Type B pancreatic cell (in vitro differentiated cells): Measurements from ENCODE around the gene GREB1L. TPM values are rescaled to one million over a fixed set of nuclear protein-coding genes. Genes with fewer than 3 reads are reported as not detected.

Experiments used
- DNase-seq: peaks from one replicate; pipeline ENCODE4 v3.0.0; 2021; ENCODE audit warnings: mixed read lengths; ENCODE audit not compliant: unreplicated experiment; ENCODE audit errors: extremely low spot score
- H3K27ac Mint-ChIP-seq: 2 replicates; pipeline ENCODE4 v1.8.0; 2021; ENCODE audit warnings: mild to moderate bottlenecking, mixed read lengths
- H3K27me3 Mint-ChIP-seq: 2 replicates; pipeline ENCODE4 v1.8.0; 2021; ENCODE audit warnings: mixed read lengths
- H3K36me3 Mint-ChIP-seq: 2 replicates; pipeline ENCODE4 v1.8.0; 2021; ENCODE audit warnings: mixed read lengths
- H3K4me1 Mint-ChIP-seq: one replicate; pipeline ENCODE4 v1.8.0; 2021; ENCODE audit warnings: mixed read lengths; ENCODE audit not compliant: unreplicated experiment
- H3K4me3 Mint-ChIP-seq: 2 replicates; pipeline ENCODE4 v1.8.0; 2021; ENCODE audit warnings: mild to moderate bottlenecking, mixed read lengths
- H3K9me3 Mint-ChIP-seq: 2 replicates; pipeline ENCODE4 v1.8.0; 2021; ENCODE audit warnings: mixed read lengths
- total RNA-seq: library from RNA; stranded (reverse); gene quantifications from 2 replicates; pipeline ENCODE4 v1.2.1, GENCODE V29; 2021; ENCODE audit warnings: low replicate concordance
- TF ChIP-seq, protein P1 (sequence below): fragments of 200-600 bp; sonication (generic); conservative IDR thresholded peaks from 2 replicates; pipeline ENCODE4 v1.5.0; 2021; ENCODE audit warnings: antibody characterized with exemption, mild to moderate bottlenecking

The GREB1L gene
- total RNA-seq, 1 donor from 2014 or later = 6.5 TPM

DNA sequence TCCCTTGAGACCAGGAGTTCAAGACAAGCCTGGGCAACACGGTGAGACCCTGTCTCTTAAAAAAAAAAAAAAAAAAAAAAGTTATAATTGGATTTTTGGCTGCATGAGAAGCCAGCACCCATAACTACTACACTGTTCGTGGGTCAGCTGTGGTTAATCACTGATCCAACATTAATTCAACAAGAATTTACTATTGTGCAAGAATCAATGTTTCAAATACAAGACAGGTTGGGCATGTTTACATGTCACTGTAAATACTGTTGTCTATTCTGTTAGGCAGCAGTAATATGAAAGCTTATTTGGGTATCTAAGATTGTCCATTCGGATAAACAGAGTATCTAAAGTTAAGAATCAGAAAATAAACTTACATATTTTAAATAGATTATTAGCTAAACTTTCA lies 296.2 kb downstream of the GREB1L start:
- Mint-ChIP-seq H3K9me3 (no peaks in the 10 kb centered on the region), H3K27me3 (no peaks in the 10 kb centered on the region)
- DNase-seq = no peak

DNA sequence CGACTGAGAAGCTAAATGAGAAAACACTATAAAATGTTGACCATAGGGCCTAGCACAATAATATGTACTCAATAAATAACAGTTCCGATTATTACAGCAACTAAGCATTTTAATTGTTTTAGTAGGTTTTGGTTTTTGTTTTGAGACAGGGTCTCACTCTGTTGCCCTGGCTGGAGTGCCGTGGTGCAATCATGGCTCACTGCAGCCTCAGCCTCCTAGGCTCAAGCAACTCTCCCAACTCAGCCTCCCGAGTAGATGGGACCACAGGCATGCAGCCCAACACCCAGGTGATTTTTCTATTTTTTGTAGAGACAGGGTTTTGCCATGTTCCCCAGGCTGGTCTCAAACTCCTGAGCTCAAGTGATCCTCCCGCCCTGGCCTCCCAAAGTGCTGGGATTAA lies 304.4 kb downstream of the GREB1L start:
- Mint-ChIP-seq H3K27me3 (no peaks in the 10 kb centered on the region), H3K4me3 (no peak overlapping the region), H3K36me3 (peaks cover 30% of the 10 kb centered on the region)

More for the DNA sequence above, 296.2 kb downstream of the GREB1L start:
- Mint-ChIP-seq H3K36me3 (peaks cover 10% of the 10 kb centered on the region), H3K4me1 (no peaks in the 10 kb centered on the region), H3K4me3 (no peak overlapping the region), H3K27ac (no peak overlapping the region)
- TF ChIP-seq, protein P1, sequence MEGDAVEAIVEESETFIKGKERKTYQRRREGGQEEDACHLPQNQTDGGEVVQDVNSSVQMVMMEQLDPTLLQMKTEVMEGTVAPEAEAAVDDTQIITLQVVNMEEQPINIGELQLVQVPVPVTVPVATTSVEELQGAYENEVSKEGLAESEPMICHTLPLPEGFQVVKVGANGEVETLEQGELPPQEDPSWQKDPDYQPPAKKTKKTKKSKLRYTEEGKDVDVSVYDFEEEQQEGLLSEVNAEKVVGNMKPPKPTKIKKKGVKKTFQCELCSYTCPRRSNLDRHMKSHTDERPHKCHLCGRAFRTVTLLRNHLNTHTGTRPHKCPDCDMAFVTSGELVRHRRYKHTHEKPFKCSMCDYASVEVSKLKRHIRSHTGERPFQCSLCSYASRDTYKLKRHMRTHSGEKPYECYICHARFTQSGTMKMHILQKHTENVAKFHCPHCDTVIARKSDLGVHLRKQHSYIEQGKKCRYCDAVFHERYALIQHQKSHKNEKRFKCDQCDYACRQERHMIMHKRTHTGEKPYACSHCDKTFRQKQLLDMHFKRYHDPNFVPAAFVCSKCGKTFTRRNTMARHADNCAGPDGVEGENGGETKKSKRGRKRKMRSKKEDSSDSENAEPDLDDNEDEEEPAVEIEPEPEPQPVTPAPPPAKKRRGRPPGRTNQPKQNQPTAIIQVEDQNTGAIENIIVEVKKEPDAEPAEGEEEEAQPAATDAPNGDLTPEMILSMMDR = no peak

DNA sequence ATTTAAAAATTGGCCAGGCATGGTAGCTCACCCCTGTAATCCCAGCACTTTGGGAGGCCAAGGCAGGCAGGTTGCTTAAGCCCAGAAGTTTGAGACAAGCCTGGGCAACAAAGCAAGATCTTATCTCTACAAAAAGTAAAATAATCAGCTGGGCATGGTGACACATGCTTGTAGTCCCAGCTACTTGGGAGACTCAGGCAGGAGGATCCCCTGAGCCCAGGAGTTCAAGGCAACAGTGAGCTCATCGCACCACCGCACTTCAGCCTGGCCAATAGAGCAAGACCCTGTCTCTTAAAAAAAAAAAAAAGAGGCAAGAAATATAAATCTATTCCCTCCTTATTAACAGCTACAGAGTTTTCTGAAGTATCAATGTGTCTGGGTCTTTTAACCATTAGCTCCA lies 306.6 kb downstream of the GREB1L start:
- no peak overlapping the region for H3K27ac Mint-ChIP-seq
- no peaks in the 10 kb centered on the region for H3K9me3 Mint-ChIP-seq
- no peaks in the 10 kb centered on the region for H3K4me1 Mint-ChIP-seq
- TF ChIP-seq, protein P1 = no peak
- no peaks in the 10 kb centered on the region for H3K27me3 Mint-ChIP-seq
- peaks cover 35% of the 10 kb centered on the region for H3K36me3 Mint-ChIP-seq
- DNase-seq = no peak
- no peak overlapping the region for H3K4me3 Mint-ChIP-seq

More for the DNA sequence above, 304.4 kb downstream of the GREB1L start:
- H3K4me1 Mint-ChIP-seq = no peaks in the 10 kb centered on the region
- no peak for DNase-seq
- no peak overlapping the region for H3K27ac Mint-ChIP-seq
- TF ChIP-seq, protein P1 = no peak
- no peaks in the 10 kb centered on the region for H3K9me3 Mint-ChIP-seq

DNA sequence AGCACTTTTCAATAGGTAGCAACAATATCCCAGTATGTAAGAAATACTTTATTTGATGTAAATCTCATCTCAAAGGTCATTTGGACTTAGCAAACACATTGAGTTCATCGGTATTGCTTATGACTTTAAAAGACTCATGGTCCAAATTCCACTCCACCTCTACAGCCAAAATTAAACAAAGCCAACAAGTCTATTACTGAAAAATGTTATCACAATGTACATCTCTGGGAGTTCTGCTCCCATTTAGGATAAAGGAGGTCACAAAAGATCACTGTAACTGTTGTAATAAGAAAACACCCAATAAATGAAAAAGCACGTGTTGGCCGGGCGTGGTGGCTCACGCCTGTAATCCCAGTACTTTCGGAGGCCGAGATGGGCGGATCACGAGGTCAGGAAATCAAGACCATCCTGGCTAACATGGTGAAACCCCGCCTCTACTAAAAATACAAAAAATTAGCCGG lies 308.5 kb downstream of the GREB1L start:
- no peak for DNase-seq
- peaks cover 39% of the 10 kb centered on the region for H3K36me3 Mint-ChIP-seq
- no peak overlapping the region for H3K27ac Mint-ChIP-seq
- no peak overlapping the region for H3K4me3 Mint-ChIP-seq
- TF ChIP-seq, protein P1 = no peak
- no peaks in the 10 kb centered on the region for H3K9me3 Mint-ChIP-seq
- no peaks in the 10 kb centered on the region for H3K27me3 Mint-ChIP-seq
- H3K4me1 Mint-ChIP-seq = no peaks in the 10 kb centered on the region

DNA sequence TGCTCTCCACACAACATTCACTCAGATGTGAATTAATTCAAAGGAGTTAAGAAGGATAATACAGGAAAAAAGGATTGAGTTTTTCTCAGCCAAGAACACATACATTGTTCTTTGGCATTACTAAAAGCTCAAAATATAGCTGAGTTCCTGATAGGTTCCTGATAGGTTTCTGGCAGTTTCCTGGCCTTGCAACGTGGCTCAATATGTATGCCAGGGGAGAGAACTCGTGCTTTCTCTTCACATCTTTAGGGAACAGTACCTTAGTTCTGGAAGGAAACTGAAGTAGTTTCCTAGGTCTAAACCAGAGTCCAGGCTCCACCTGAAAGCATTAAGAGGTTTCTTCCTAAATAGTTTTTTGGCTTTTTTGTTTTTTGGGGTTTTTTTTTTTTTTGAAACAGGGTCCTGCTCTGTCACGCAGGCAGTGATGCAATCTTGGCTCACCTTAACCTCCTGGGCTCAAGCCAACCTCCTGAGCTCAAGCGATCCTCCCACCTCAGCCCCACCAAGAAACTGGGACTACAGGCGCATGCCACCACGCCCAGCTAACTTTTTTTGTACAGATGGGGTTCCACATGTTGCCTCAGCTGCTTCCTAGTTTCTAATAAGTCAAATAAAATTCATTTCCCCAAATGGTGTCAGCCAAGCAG lies 315.7 kb downstream of the GREB1L start:
- no peak overlapping the region for H3K4me3 Mint-ChIP-seq
- no peaks in the 10 kb centered on the region for H3K9me3 Mint-ChIP-seq
- peaks cover 3% of the 10 kb centered on the region for H3K4me1 Mint-ChIP-seq
- no peak overlapping the region for H3K27ac Mint-ChIP-seq
- TF ChIP-seq, protein P1 = no peak
- peaks cover 18% of the 10 kb centered on the region for H3K36me3 Mint-ChIP-seq
- no peak for DNase-seq
- H3K27me3 Mint-ChIP-seq = no peaks in the 10 kb centered on the region
